Mesothelial cell of epicardium (in vitro differentiated cells): ENCODE results near the gene RXRA. TPM values are rescaled to one million over a fixed set of nuclear protein-coding genes. Genes with fewer than 3 reads are reported as not detected.

Experiments
- DNase-seq, 2 experiments: peaks; one replicate each; pipeline ENCODE4 v3.0.0; 2021; ENCODE audit warnings: low spot score in 2 of 2; ENCODE audit not compliant: unreplicated experiment in 2 of 2
- H3K27ac Mint-ChIP-seq: 2 replicates; pipeline ENCODE4 v1.8.0; 2021; ENCODE audit warnings: mixed read lengths
- H3K27me3 Mint-ChIP-seq: 2 replicates; pipeline ENCODE4 v1.8.0; 2021; ENCODE audit warnings: low read depth, mixed read lengths
- H3K36me3 Mint-ChIP-seq: 2 replicates; pipeline ENCODE4 v1.8.0; 2021; ENCODE audit warnings: mixed read lengths
- H3K4me1 Mint-ChIP-seq: 2 replicates; pipeline ENCODE4 v1.8.0; 2021; ENCODE audit warnings: mixed read lengths
- H3K4me3 Mint-ChIP-seq: 2 replicates; pipeline ENCODE4 v1.8.0; 2021; ENCODE audit warnings: mild to moderate bottlenecking, moderate library complexity, mixed read lengths
- H3K9me3 Mint-ChIP-seq: 2 replicates; pipeline ENCODE4 v1.8.0; 2021; ENCODE audit warnings: mixed read lengths
- CTCF ChIP-seq: fragments of 200-600 bp; sonication (generic); IDR thresholded peaks from one replicate; pipeline ENCODE4 v1.5.0; 2021; ENCODE audit warnings: antibody characterized with exemption; ENCODE audit not compliant: unreplicated experiment
- microRNA-seq: library from miRNA; unstranded; fragments of <30 nt; microRNA quantifications from one replicate; pipeline ENCODE4 v1.2.0, GENCODE V29; 2021; ENCODE audit warnings: inconsistent platforms, mixed read lengths
- total RNA-seq: library from RNA; stranded (reverse); gene quantifications from 3 replicates; pipeline ENCODE4 v1.2.1, GENCODE V29; 2021

RXRA gene
- total RNA-seq, 1 donor from 2014 or later = 45.0 TPM

GRCh38 chr9:134485653-134486052 lies 159.4 kb downstream of the RXRA start:
- Mint-ChIP-seq H3K27ac (no peak overlapping the region), H3K4me1 (peaks cover 4% of the 10 kb centered on the region), H3K36me3 (no peaks in the 10 kb centered on the region), H3K9me3 (no peaks in the 10 kb centered on the region), H3K4me3 (no peak overlapping the region), H3K27me3 (peaks cover 10% of the 10 kb centered on the region)
- peak in 1 of 2 experiments; percentile 8 for DNase-seq
- TF ChIP-seq CTCF = no peak

- H3K9me3 Mint-ChIP-seq = no peaks in the 10 kb centered on the region
- peak in 1 of 2 experiments; percentile 14 for DNase-seq
- H3K27ac Mint-ChIP-seq = no peak overlapping the region
- peaks cover 10% of the 10 kb centered on the region for H3K27me3 Mint-ChIP-seq
- no peak overlapping the region for H3K4me3 Mint-ChIP-seq
- H3K4me1 Mint-ChIP-seq = peaks cover 5% of the 10 kb centered on the region
- no peaks in the 10 kb centered on the region for H3K36me3 Mint-ChIP-seq
- no peak for TF ChIP-seq CTCF
Measured at GRCh38 chr9:134486143-134486591, 159.9 kb downstream of the RXRA start.

GRCh38 chr9:134486596-134486995 lies 160.3 kb downstream of the RXRA start:
- Mint-ChIP-seq H3K4me3 (no peak overlapping the region), H3K36me3 (no peaks in the 10 kb centered on the region), H3K4me1 (peaks cover 9% of the 10 kb centered on the region), H3K27ac (no peak overlapping the region), H3K27me3 (peaks cover 10% of the 10 kb centered on the region), H3K9me3 (no peaks in the 10 kb centered on the region)
- peak in 1 of 2 experiments; percentile 14 for DNase-seq
- TF ChIP-seq CTCF = no peak

Small RNA genes within 50 kb of the gene (microRNA-seq; reads per million reads assigned to microRNA genes)
- 0.88 reads per million for gene MIR4669

Other genes with a start within 250 kb of the RXRA start
- gene WDR5, start 190.4 kb upstream of the RXRA start, total RNA-seq = 42.3 to 43.5 TPM (median 42.5 TPM) in 3 replicates
- 61.4 to 122 TPM (median 69.3 TPM) in 3 replicates for gene RNU6ATAC, start 161.9 kb upstream of the RXRA start, total RNA-seq